Esophagus squamous epithelium (tissue), 5 donors: ENCODE data around the gene TOM1. TPM values are rescaled to one million over a fixed set of nuclear protein-coding genes. Genes with fewer than 3 reads are reported as not detected.

ENCODE experiments used
- DNase-seq: peaks from one replicate; lab custom pipeline; 2025; lab: John Stamatoyannopoulos, UW
- H3K27ac ChIP-seq, 4 donors: fragments of 200-600 bp; sonication (generic); one replicate each; pipeline ENCODE4 v1.5.1; 2016 to 2019; ENCODE audit warnings: mild to moderate bottlenecking in 1 of 4
- H3K27me3 ChIP-seq, 4 donors: fragments of 200-600 bp; sonication (generic); 1 replicate in 3 of 4; 2 replicates in 1 of 4; pipeline versions ENCODE4 v1.5.1 to v1.6.0; 2017 to 2021; ENCODE audit warnings: antibody characterized with exemption in 1 of 4
- H3K36me3 ChIP-seq, 3 donors: fragments of 200-600 bp; sonication (generic); one replicate each; pipeline ENCODE4 v1.5.1; 2016 to 2019
- H3K4me1 ChIP-seq, 3 donors: fragments of 200-600 bp; sonication (generic); one replicate each; pipeline ENCODE4 v1.5.1; 2017 to 2019
- H3K4me3 ChIP-seq, 4 donors: fragments of 200-600 bp; sonication (generic); 1 replicate in 3 of 4; 2 replicates in 1 of 4; pipeline ENCODE4 v1.5.1; 2016 to 2019; ENCODE audit warnings: mild to moderate bottlenecking in 2 of 4, moderate library complexity in 1 of 4
- H3K9me3 ChIP-seq, 3 donors: fragments of 200-600 bp; sonication (generic); one replicate each; pipeline ENCODE4 v1.5.1; 2016 to 2019
- CTCF ChIP-seq, 6 experiments: fragments of 450-650 bp in 4 of 6; fragments of 200-600 bp in 2 of 6; sonication (generic) in 2 of 6; IDR thresholded peaks; one replicate each; pipeline ENCODE4 v1.5.1; 2016 to 2019; ENCODE audit warnings: antibody characterized with exemption in 6 of 6, mild to moderate bottlenecking in 4 of 6, moderate library complexity in 4 of 6
- POLR2A ChIP-seq, 4 donors: fragments of 450-650 bp; IDR thresholded peaks; one replicate each; pipeline ENCODE4 v1.6.1; 2017; ENCODE audit warnings: antibody characterized with exemption in 4 of 4, mild to moderate bottlenecking in 4 of 4, moderate library complexity in 3 of 4
- WGBS, 2 donors: methylation state at CpG; one replicate each; pipeline ENCODE4 v1.1.5; 2018; 5-methylcytosine and 5-hydroxymethylcytosine counted together
- intact Hi-C: fragments of 100-400 bp; cut with DNase I; formaldehyde crosslinking; loops from one replicate; pipeline ENCODE4 v1.15.0; 2022
- total RNA-seq, 4 donors: library from RNA; depleted of rRNA; stranded (reverse); fragments of >200 nt; gene quantifications; one replicate each; pipeline ENCODE4 v1.1.0, GENCODE V29; 2016
- donor health status: DM: yes; HTN: yes; CAD: no.

Gene TOM1
- total RNA-seq, 4 donors from 2014 or later, result 72.1 to 145 (median 106) TPM

- DNase-seq, result no peak
- peaks cover 7 to 17% (median 8%) of the 10 kb centered on the region in 3 donors for H3K4me1 ChIP-seq
- H3K9me3 ChIP-seq, result no peaks in the 10 kb centered on the region
- no peaks in the 10 kb centered on the region for H3K27me3 ChIP-seq
- TF ChIP-seq POLR2A (IDR thresholded peaks at IDR 0.05) (no peak), CTCF (IDR thresholded peaks at IDR 0.05) (no peak)
- no peak overlapping the region for H3K27ac ChIP-seq
- peaks cover 0 to 51% (median 7%) of the 10 kb centered on the region in 3 donors for H3K36me3 ChIP-seq
- intact Hi-C loops, result no loop called here
- H3K4me3 ChIP-seq, result no peak overlapping the region
Observed at GRCh38 chr22:35296051-35296450, 3.6 kb upstream of the TOM1 start.

GRCh38 chr22:35299217-35299672, 449 bp upstream of the TOM1 start:
- H3K4me1 ChIP-seq, result peaks cover 8 to 44% (median 14%) of the 10 kb centered on the region in 3 donors
- H3K27me3 ChIP-seq, result no peaks in the 10 kb centered on the region
- peak overlapping the region; percentile 69 to 91 (median 82) for H3K4me3 ChIP-seq
- H3K9me3 ChIP-seq, result no peaks in the 10 kb centered on the region
- intact Hi-C loops, result no loop called here
- TF ChIP-seq POLR2A (IDR thresholded peaks at IDR 0.05) (no peak), CTCF (IDR thresholded peaks at IDR 0.05) (peak in 1 of 6 experiments; percentile 18)
- H3K27ac ChIP-seq, result peak overlapping the region; percentile 92 to 98 (median 96)
- DNase-seq, result no peak
- WGBS, 2 donors, result 21 to 30% methylated on average over 10 to 12 of the region's 13 CpGs
- peaks cover 0 to 30% (median under 1%) of the 10 kb centered on the region in 3 donors for H3K36me3 ChIP-seq

GRCh38 chr22:35301372-35301874, 1.7 kb downstream of the TOM1 start:
- Histone ChIP-seq H3K36me3 (peaks cover 0 to 12% (median 0%) of the 10 kb centered on the region in 3 donors), H3K4me3 (peak overlapping the region; percentile 9 to 91 (median 82)), H3K27me3 (no peaks in the 10 kb centered on the region), H3K27ac (peak overlapping the region; percentile 92 to 98 (median 96)), H3K4me1 (peaks cover 9 to 53% (median 19%) of the 10 kb centered on the region in 3 donors), H3K9me3 (no peaks in the 10 kb centered on the region)
- no peak for TF ChIP-seq CTCF (IDR thresholded peaks at IDR 0.05)
- TF ChIP-seq POLR2A (IDR thresholded peaks at IDR 0.05), result peak in 1 of 4 donors; percentile 23
- DNase-seq, result no peak
- 26 to 41% methylated on average over 16 to 17 of the region's 17 CpGs for WGBS, 2 donors
- intact Hi-C loops, result no loop called here

GRCh38 chr22:35303029-35303624, 3.4 kb downstream of the TOM1 start:
- Histone ChIP-seq H3K9me3 (no peaks in the 10 kb centered on the region), H3K27me3 (no peaks in the 10 kb centered on the region), H3K36me3 (peaks cover 0 to 11% (median 0%) of the 10 kb centered on the region in 3 donors), H3K4me1 (peaks cover 12 to 70% (median 32%) of the 10 kb centered on the region in 3 donors), H3K27ac (peak overlapping the region in 1 of 4 donors; percentile 3), H3K4me3 (no peak overlapping the region)
- 84 to 91% methylated on average over 5 of the region's 5 CpGs for WGBS, 2 donors
- no peak for DNase-seq
- TF ChIP-seq POLR2A (IDR thresholded peaks at IDR 0.05) (no peak), CTCF (IDR thresholded peaks at IDR 0.05) (no peak)
- intact Hi-C loops, result no loop called here

GRCh38 chr22:35305525-35306070, 5.9 kb downstream of the TOM1 start:
- Histone ChIP-seq H3K27me3 (no peaks in the 10 kb centered on the region), H3K4me3 (no peak overlapping the region), H3K36me3 (peaks cover 0 to 17% (median 0%) of the 10 kb centered on the region in 3 donors), H3K9me3 (no peaks in the 10 kb centered on the region), H3K27ac (peak overlapping the region in 3 of 4 donors; percentile 21 to 91 (median 88)), H3K4me1 (peaks cover 7 to 82% (median 32%) of the 10 kb centered on the region in 3 donors)
- TF ChIP-seq CTCF (IDR thresholded peaks at IDR 0.05), result no peak
- WGBS, 2 donors, result 84 to 91% methylated on average over 8 of the region's 8 CpGs
- intact Hi-C loops, result no loop called here
- no peak for DNase-seq
